Stimulated activated CD8-positive, alpha-beta memory T cell treated with anti-CD3 and anti-CD28 coated beads, Interleukin-12 subunit alpha, Interleukin-12 subunit beta, amount 100 ng/mL, for 24 hours (primary cell): ENCODE data around the gene TMOD1.

Experiments used
- DNase-seq: peaks from one replicate; pipeline ENCODE4 v3.0.0-alpha.2; 2020; ENCODE audit errors: extremely low read depth

The TMOD1 gene

GRCh38 chr9:97518166-97518908 lies 16.9 kb downstream of the TMOD1 start:
- DNase-seq = no peak

GRCh38 chr9:97518909-97519307 lies 17.4 kb downstream of the TMOD1 start:
- no peak for DNase-seq

GRCh38 chr9:97519441-97519970 lies 18.0 kb downstream of the TMOD1 start:
- no peak for DNase-seq

GRCh38 chr9:97521576-97522333 lies 20.3 kb downstream of the TMOD1 start:
- DNase-seq = no peak

GRCh38 chr9:97524424-97524823 lies 23.0 kb downstream of the TMOD1 start:
- no peak for DNase-seq

- no peak for DNase-seq
These were observed 24.0 kb downstream of the TMOD1 start for GRCh38 chr9:97525451-97525850.

- DNase-seq = no peak
These were observed 25.6 kb downstream of the TMOD1 start for GRCh38 chr9:97526895-97527575.

- DNase-seq = no peak
These were observed 26.4 kb downstream of the TMOD1 start for GRCh38 chr9:97527626-97528528.

- no peak for DNase-seq
These were observed 27.2 kb downstream of the TMOD1 start for GRCh38 chr9:97528529-97529230.

- no peak for DNase-seq
These were observed 28.1 kb downstream of the TMOD1 start for GRCh38 chr9:97529363-97530076.

- no peak for DNase-seq
These were observed 30.5 kb downstream of the TMOD1 start for GRCh38 chr9:97531888-97532376.

- DNase-seq = no peak
These were observed 32.7 kb downstream of the TMOD1 start for GRCh38 chr9:97534185-97534584.

- DNase-seq = no peak
These were observed 33.6 kb downstream of the TMOD1 start for GRCh38 chr9:97534961-97535594.

- DNase-seq = no peak
These were observed 34.3 kb downstream of the TMOD1 start for GRCh38 chr9:97535771-97536170.

- no peak for DNase-seq
These were observed 35.0 kb downstream of the TMOD1 start for GRCh38 chr9:97536480-97536879.

- no peak for DNase-seq
These were observed 42.1 kb downstream of the TMOD1 start for GRCh38 chr9:97543561-97543960.

- no peak for DNase-seq
These were observed 44.0 kb downstream of the TMOD1 start for GRCh38 chr9:97545486-97545885.

GRCh38 chr9:97547098-97547829 lies 45.8 kb downstream of the TMOD1 start:
- no peak for DNase-seq

GRCh38 chr9:97548379-97548778 lies 46.9 kb downstream of the TMOD1 start:
- DNase-seq = no peak
